GM18526 (cell line): ENCODE results near the gene TMEM31.

Experiments
- POLR2A ChIP-seq: IDR thresholded peaks from 3 replicates; pipeline ENCODE4 v1.6.1; 2011; ENCODE audit not compliant: insufficient read length; ENCODE audit errors: extremely low read depth

The TMEM31 gene

GRCh38 chrX:103691059-103691458 is 19.6 kb upstream of the TMEM31 start:
- no peak for TF ChIP-seq POLR2A

GRCh38 chrX:103697687-103698086 is 13.0 kb upstream of the TMEM31 start:
- TF ChIP-seq POLR2A: no peak

- TF ChIP-seq POLR2A: no peak
Measured at GRCh38 chrX:103699243-103699642, 11.5 kb upstream of the TMEM31 start.

- no peak for TF ChIP-seq POLR2A
Measured at GRCh38 chrX:103704863-103705262, 5.8 kb upstream of the TMEM31 start.

GRCh38 chrX:103716962-103717361 is 6.3 kb downstream of the TMEM31 start:
- no peak for TF ChIP-seq POLR2A

GRCh38 chrX:103718120-103718519 is 7.4 kb downstream of the TMEM31 start:
- no peak for TF ChIP-seq POLR2A

- no peak for TF ChIP-seq POLR2A
Measured at GRCh38 chrX:103722505-103722904, 11.8 kb downstream of the TMEM31 start.

- TF ChIP-seq POLR2A: no peak
Measured at GRCh38 chrX:103726477-103726876, 15.8 kb downstream of the TMEM31 start.

GRCh38 chrX:103727115-103727514 is 16.4 kb downstream of the TMEM31 start:
- no peak for TF ChIP-seq POLR2A

- TF ChIP-seq POLR2A: no peak
Measured at GRCh38 chrX:103729015-103729414, 18.3 kb downstream of the TMEM31 start.

- TF ChIP-seq POLR2A: no peak
Measured at GRCh38 chrX:103730147-103730795, 19.6 kb downstream of the TMEM31 start.

- no peak for TF ChIP-seq POLR2A
Measured at GRCh38 chrX:103730796-103731493, 20.2 kb downstream of the TMEM31 start.

GRCh38 chrX:103733017-103733416 is 22.3 kb downstream of the TMEM31 start:
- no peak for TF ChIP-seq POLR2A

- no peak for TF ChIP-seq POLR2A
Measured at GRCh38 chrX:103734125-103734760, 23.5 kb downstream of the TMEM31 start.

GRCh38 chrX:103737696-103738095 is 27.0 kb downstream of the TMEM31 start:
- no peak for TF ChIP-seq POLR2A

GRCh38 chrX:103739421-103739820 is 28.7 kb downstream of the TMEM31 start:
- no peak for TF ChIP-seq POLR2A

GRCh38 chrX:103741879-103742278 is 31.2 kb downstream of the TMEM31 start:
- TF ChIP-seq POLR2A: no peak

- TF ChIP-seq POLR2A: no peak
Measured at GRCh38 chrX:103742339-103742738, 31.6 kb downstream of the TMEM31 start.
